ENCODE results near the gene FRAS1.

DNA sequence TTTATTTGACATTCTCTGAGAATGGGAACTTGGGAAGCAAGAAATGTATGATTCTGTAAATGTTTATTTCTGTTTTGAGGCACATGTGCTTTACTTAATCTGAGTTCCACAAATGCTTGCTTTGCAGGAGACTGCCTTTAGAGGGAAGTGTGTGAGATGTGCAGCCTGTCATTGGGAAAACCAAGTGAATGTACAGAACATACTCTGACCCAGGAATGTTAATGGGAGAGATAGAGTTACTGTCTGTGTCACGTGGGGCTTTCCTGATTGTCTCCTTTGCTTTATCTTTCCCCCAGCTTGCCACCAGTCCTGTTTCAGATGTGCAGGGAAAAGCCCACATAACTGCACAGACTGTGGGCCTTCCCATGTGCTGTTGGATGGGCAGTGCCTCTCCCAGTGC, 275.9 kb downstream of the FRAS1 start:
- TF ChIP-seq ELF4 (IDR thresholded peaks at IDR 0.05), result no peak
- TF ChIP-seq HDGF (IDR thresholded peaks at IDR 0.05; ENCODE audit: borderline replicate concordance), result no peak
- no peak for TF ChIP-seq FOXK2 (IDR thresholded peaks at IDR 0.05)
- TF ChIP-seq SUZ12 (IDR thresholded peaks at IDR 0.05), result no peak
- no peak for TF ChIP-seq TARDBP (IDR thresholded peaks at IDR 0.05)
- TF ChIP-seq FOXA1 (IDR thresholded peaks at IDR 0.05), result no peak
- TF ChIP-seq BHLHE40 (IDR thresholded peaks at IDR 0.05; ENCODE audit: borderline replicate concordance), result no peak
- TF ChIP-seq NFRKB (IDR thresholded peaks at IDR 0.05), result no peak
- no peak for TF ChIP-seq SP1 (IDR thresholded peaks at IDR 0.05)
- no peak for TF ChIP-seq ZNF384 (IDR thresholded peaks at IDR 0.05)

All from HEK293T (cell line).